ENCODE data around the gene ARHGEF28. TPM values are rescaled to one million over a fixed set of nuclear protein-coding genes. Genes with fewer than 3 reads are reported as not detected.

The ARHGEF28 gene
- total and polyA plus RNA-seq, 10 of the 15 experiments (the other 5 are each of a cell fraction or from before 2014, with no cell fraction given) = 0.10 to 0.72 (median 0.22) TPM; not detected in 2

DNA sequence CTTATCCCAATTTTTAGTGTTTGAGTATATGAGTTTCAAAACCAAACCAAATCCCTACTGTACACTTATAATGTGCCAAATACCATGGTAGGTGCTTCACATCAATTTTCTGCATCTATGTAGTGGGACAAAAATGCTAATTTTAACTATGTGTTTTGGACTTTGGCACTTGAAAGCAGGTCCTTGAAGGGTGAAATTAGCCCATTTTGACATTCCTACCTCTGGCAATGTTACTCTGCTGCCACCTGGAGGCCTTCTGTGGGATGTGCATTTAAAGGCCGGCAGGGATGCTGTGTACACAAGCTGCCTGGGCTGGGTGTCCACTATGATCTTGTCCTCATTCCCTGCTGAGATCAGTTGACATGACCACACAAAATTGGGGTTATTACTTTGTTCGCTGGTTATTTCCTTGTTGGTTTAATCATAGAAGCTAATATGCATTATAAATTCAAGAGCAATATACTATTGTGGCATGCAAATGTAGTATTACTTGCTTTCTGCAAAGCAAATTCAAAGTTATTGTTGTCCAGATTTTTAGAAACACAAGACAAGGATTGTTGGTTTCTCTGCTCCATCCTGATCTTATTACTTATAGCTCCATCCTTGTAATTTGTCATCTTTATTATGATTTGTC is 166.8 kb downstream of the ARHGEF28 start (continued):
- TF ChIP-seq RUNX3 (IDR thresholded peaks at IDR 0.05; ENCODE audit: low read length) (peak; percentile 59), ZNF24 (IDR thresholded peaks at IDR 0.05) (0 out of 2 replicates have a peak, but pooled peaks have one; percentile 72), RAD21 (IDR thresholded peaks at IDR 0.05; ENCODE audit: insufficient read depth, low read depth, low read length) (peak; percentile 99), STAT1 (conservative IDR thresholded peaks at IDR 0.05) (0 out of 2 replicates have a peak, but pooled peaks have one; percentile 46), RB1 (IDR thresholded peaks at IDR 0.05; ENCODE audit: borderline replicate concordance) (peak; percentile 63; the same call in 1 of the 2 replicates), YY1 (IDR thresholded peaks at IDR 0.05; ENCODE audit: low read depth, low read length) (peak; percentile 78), FOXM1 (IDR thresholded peaks at IDR 0.05; ENCODE audit: low read depth, low read length) (0 out of 2 replicates have a peak, but pooled peaks have one; percentile 48), NR2F1 (conservative IDR thresholded peaks at IDR 0.05) (0 out of 2 replicates have a peak, but pooled peaks have one; percentile 14), POU2F2 (IDR thresholded peaks at IDR 0.05; ENCODE audit: borderline replicate concordance, low read depth, low read length) (0 out of 3 replicates have a peak, but pooled peaks have one; percentile 51)
- TF ChIP-seq, protein P1, sequence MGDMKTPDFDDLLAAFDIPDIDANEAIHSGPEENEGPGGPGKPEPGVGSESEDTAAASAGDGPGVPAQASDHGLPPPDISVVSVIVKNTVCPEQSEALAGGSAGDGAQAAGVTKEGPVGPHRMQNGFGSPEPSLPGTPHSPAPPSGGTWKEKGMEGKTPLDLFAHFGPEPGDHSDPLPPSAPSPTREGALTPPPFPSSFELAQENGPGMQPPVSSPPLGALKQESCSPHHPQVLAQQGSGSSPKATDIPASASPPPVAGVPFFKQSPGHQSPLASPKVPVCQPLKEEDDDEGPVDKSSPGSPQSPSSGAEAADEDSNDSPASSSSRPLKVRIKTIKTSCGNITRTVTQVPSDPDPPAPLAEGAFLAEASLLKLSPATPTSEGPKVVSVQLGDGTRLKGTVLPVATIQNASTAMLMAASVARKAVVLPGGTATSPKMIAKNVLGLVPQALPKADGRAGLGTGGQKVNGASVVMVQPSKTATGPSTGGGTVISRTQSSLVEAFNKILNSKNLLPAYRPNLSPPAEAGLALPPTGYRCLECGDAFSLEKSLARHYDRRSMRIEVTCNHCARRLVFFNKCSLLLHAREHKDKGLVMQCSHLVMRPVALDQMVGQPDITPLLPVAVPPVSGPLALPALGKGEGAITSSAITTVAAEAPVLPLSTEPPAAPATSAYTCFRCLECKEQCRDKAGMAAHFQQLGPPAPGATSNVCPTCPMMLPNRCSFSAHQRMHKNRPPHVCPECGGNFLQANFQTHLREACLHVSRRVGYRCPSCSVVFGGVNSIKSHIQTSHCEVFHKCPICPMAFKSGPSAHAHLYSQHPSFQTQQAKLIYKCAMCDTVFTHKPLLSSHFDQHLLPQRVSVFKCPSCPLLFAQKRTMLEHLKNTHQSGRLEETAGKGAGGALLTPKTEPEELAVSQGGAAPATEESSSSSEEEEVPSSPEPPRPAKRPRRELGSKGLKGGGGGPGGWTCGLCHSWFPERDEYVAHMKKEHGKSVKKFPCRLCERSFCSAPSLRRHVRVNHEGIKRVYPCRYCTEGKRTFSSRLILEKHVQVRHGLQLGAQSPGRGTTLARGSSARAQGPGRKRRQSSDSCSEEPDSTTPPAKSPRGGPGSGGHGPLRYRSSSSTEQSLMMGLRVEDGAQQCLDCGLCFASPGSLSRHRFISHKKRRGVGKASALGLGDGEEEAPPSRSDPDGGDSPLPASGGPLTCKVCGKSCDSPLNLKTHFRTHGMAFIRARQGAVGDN (IDR thresholded peaks at IDR 0.05) = peak; percentile 68
- TF ChIP-seq, protein P2, sequence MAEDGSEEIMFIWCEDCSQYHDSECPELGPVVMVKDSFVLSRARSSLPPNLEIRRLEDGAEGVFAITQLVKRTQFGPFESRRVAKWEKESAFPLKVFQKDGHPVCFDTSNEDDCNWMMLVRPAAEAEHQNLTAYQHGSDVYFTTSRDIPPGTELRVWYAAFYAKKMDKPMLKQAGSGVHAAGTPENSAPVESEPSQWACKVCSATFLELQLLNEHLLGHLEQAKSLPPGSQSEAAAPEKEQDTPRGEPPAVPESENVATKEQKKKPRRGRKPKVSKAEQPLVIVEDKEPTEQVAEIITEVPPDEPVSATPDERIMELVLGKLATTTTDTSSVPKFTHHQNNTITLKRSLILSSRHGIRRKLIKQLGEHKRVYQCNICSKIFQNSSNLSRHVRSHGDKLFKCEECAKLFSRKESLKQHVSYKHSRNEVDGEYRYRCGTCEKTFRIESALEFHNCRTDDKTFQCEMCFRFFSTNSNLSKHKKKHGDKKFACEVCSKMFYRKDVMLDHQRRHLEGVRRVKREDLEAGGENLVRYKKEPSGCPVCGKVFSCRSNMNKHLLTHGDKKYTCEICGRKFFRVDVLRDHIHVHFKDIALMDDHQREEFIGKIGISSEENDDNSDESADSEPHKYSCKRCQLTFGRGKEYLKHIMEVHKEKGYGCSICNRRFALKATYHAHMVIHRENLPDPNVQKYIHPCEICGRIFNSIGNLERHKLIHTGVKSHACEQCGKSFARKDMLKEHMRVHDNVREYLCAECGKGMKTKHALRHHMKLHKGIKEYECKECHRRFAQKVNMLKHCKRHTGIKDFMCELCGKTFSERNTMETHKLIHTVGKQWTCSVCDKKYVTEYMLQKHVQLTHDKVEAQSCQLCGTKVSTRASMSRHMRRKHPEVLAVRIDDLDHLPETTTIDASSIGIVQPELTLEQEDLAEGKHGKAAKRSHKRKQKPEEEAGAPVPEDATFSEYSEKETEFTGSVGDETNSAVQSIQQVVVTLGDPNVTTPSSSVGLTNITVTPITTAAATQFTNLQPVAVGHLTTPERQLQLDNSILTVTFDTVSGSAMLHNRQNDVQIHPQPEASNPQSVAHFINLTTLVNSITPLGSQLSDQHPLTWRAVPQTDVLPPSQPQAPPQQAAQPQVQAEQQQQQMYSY (CRISPR knock-in tag; IDR thresholded peaks at IDR 0.05) = no peak
- TF ChIP-seq, protein P3, sequence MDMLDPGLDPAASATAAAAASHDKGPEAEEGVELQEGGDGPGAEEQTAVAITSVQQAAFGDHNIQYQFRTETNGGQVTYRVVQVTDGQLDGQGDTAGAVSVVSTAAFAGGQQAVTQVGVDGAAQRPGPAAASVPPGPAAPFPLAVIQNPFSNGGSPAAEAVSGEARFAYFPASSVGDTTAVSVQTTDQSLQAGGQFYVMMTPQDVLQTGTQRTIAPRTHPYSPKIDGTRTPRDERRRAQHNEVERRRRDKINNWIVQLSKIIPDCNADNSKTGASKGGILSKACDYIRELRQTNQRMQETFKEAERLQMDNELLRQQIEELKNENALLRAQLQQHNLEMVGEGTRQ (IDR thresholded peaks at IDR 0.05; ENCODE audit: borderline replicate concordance, low read depth, low read length) = no peak

All from GM12878 (cell line).